ENCODE data around the gene MFSD6.

MFSD6 gene

GRCh38 chr2:190503088-190503487 is 94.9 kb downstream of the MFSD6 start:
- TF ChIP-seq TAF1 (IDR thresholded peaks at IDR 0.05; ENCODE audit: low read depth) = no peak
- TF ChIP-seq TEAD4 (IDR thresholded peaks at IDR 0.05) = no peak
- no peak for TF ChIP-seq REST (IDR thresholded peaks at IDR 0.05; ENCODE audit: low read depth)
- no peak for TF ChIP-seq EP300 (IDR thresholded peaks at IDR 0.05; ENCODE audit: borderline replicate concordance)
- no peak for TF ChIP-seq NFIC (IDR thresholded peaks at IDR 0.05)
- TF ChIP-seq MAX (IDR thresholded peaks at IDR 0.05) = no peak
- TF ChIP-seq EGR1 (IDR thresholded peaks at IDR 0.05) = no peak

- TF ChIP-seq MAX (IDR thresholded peaks at IDR 0.05) (no peak), TEAD4 (IDR thresholded peaks at IDR 0.05) (no peak), REST (IDR thresholded peaks at IDR 0.05; ENCODE audit: low read depth) (no peak), NFIC (IDR thresholded peaks at IDR 0.05) (no peak), CEBPB (IDR thresholded peaks at IDR 0.05) (no peak), USF1 (IDR thresholded peaks at IDR 0.05) (no peak), TAF1 (IDR thresholded peaks at IDR 0.05; ENCODE audit: low read depth) (no peak), EP300 (IDR thresholded peaks at IDR 0.05; ENCODE audit: borderline replicate concordance) (no peak), YY1 (IDR thresholded peaks at IDR 0.05; ENCODE audit: low read depth) (no peak)
Observed at GRCh38 chr2:190504912-190505311, 96.8 kb downstream of the MFSD6 start.

GRCh38 chr2:190505696-190506095 is 97.5 kb downstream of the MFSD6 start:
- TF ChIP-seq CREB1 (IDR thresholded peaks at IDR 0.05; ENCODE audit: low read depth) (no peak), RAD21 (IDR thresholded peaks at IDR 0.05; ENCODE audit: low read depth) (no peak)

GRCh38 chr2:190506666-190507065 is 98.5 kb downstream of the MFSD6 start:
- TF ChIP-seq NFIC (IDR thresholded peaks at IDR 0.05) = peak; percentile 32; the same call in 1 of the 2 replicates
- no peak for TF ChIP-seq CEBPB (IDR thresholded peaks at IDR 0.05)
- no peak for TF ChIP-seq YY1 (IDR thresholded peaks at IDR 0.05; ENCODE audit: low read depth)

GRCh38 chr2:190507135-190507534 is 99.0 kb downstream of the MFSD6 start:
- TF ChIP-seq ZBTB7A (IDR thresholded peaks at IDR 0.05; ENCODE audit: low read depth) (no peak), YY1 (IDR thresholded peaks at IDR 0.05; ENCODE audit: low read depth) (no peak), REST (IDR thresholded peaks at IDR 0.05; ENCODE audit: low read depth) (no peak), EGR1 (IDR thresholded peaks at IDR 0.05) (no peak), NFIC (IDR thresholded peaks at IDR 0.05) (no peak), FOXM1 (IDR thresholded peaks at IDR 0.05; ENCODE audit: borderline replicate concordance, low read depth) (no peak), EP300 (IDR thresholded peaks at IDR 0.05; ENCODE audit: borderline replicate concordance) (no peak), TAF1 (IDR thresholded peaks at IDR 0.05; ENCODE audit: low read depth) (no peak), RAD21 (IDR thresholded peaks at IDR 0.05; ENCODE audit: low read depth) (no peak), CREB1 (IDR thresholded peaks at IDR 0.05; ENCODE audit: low read depth) (no peak), TEAD4 (IDR thresholded peaks at IDR 0.05) (no peak)

GRCh38 chr2:190511104-190511503 is 102.9 kb downstream of the MFSD6 start:
- TF ChIP-seq YY1 (IDR thresholded peaks at IDR 0.05; ENCODE audit: low read depth) = no peak
- peak; percentile 65 for TF ChIP-seq RAD21 (IDR thresholded peaks at IDR 0.05; ENCODE audit: low read depth)
- TF ChIP-seq EGR1 (IDR thresholded peaks at IDR 0.05) = no peak

Data from Ishikawa (cell line).